CD14-positive monocyte (primary cell): ENCODE data around the gene GRM8. TPM values are rescaled to one million over a fixed set of nuclear protein-coding genes. Genes with fewer than 3 reads are reported as not detected.

Experiments
- DNase-seq, 3 donors: peaks; one replicate each; pipeline ENCODE4 v3.0.0-alpha.2; 2011 to 2022
- H2AFZ ChIP-seq: 2 replicates; pipeline ENCODE4 v1.6.0; 2012; ENCODE audit warnings: mild to moderate bottlenecking, low read depth, low read length, inconsistent platforms; ENCODE audit not compliant: insufficient read depth, poor library complexity, severe bottlenecking
- H3K27ac ChIP-seq, 2 donors: 1 replicate in 1 of 2; 2 replicates in 1 of 2; pipeline ENCODE4 v1.5.1; 2012 to 2013; ENCODE audit warnings: low read length in 2 of 2, control low read depth in 1 of 2, inconsistent platforms in 1 of 2, low read depth in 1 of 2, mild to moderate bottlenecking in 1 of 2
- H3K27me3 ChIP-seq, 2 donors: one replicate each; pipeline versions ENCODE4 v1.6.0 to v1.6.1; 2011 to 2013; ENCODE audit warnings: low read length in 2 of 2; ENCODE audit not compliant: control insufficient read depth in 2 of 2, insufficient read depth in 2 of 2
- H3K36me3 ChIP-seq, 2 donors: replicated peaks in 1 of 2; 1 replicate in 1 of 2; 2 replicates in 1 of 2; pipeline versions ENCODE4 v1.5.1 to v1.6.1; 2012 to 2013; ENCODE audit warnings: low read length in 2 of 2, control low read depth in 1 of 2, inconsistent platforms in 1 of 2, mild to moderate bottlenecking in 1 of 2; ENCODE audit not compliant: insufficient read depth in 2 of 2, control insufficient read depth in 1 of 2
- H3K4me1 ChIP-seq, 2 donors: 1 replicate in 1 of 2; 2 replicates in 1 of 2; pipeline versions ENCODE4 v1.5.1 to v1.6.1; 2012 to 2013; ENCODE audit warnings: low read length in 2 of 2, control low read depth in 1 of 2, inconsistent platforms in 1 of 2, mild to moderate bottlenecking in 1 of 2, moderate library complexity in 1 of 2; ENCODE audit not compliant: insufficient read depth in 2 of 2, control insufficient read depth in 1 of 2
- H3K4me2 ChIP-seq: replicated peaks from 2 replicates; pipeline ENCODE3; 2012; ENCODE audit warnings: low read length, moderate library complexity, mild to moderate bottlenecking; ENCODE audit not compliant: poor library complexity, severe bottlenecking; ENCODE audit errors: extremely low read depth
- H3K4me3 ChIP-seq, 3 experiments: fragments of 200-600 bp in 1 of 3; sonication (generic) in 1 of 3; replicated peaks in 1 of 3; 1 replicate in 2 of 3; 2 replicates in 1 of 3; pipeline ENCODE4 v1.5.1; 2011 to 2013; ENCODE audit warnings: low read length in 3 of 3, mild to moderate bottlenecking in 3 of 3, control low read depth in 2 of 3, low read depth in 2 of 3, inconsistent platforms in 1 of 3, moderate library complexity in 1 of 3
- H3K79me2 ChIP-seq: 2 replicates; pipeline ENCODE4 v1.6.0; 2012; ENCODE audit warnings: mild to moderate bottlenecking, control low read depth, inconsistent platforms, low read length, moderate library complexity; ENCODE audit not compliant: insufficient read depth
- H3K9ac ChIP-seq: 2 replicates; pipeline ENCODE4 v1.6.0; 2017; ENCODE audit warnings: low read length, mild to moderate bottlenecking; ENCODE audit not compliant: insufficient read depth, poor library complexity, severe bottlenecking
- H3K9me3 ChIP-seq, 2 donors: replicated peaks in 1 of 2; 1 replicate in 1 of 2; 2 replicates in 1 of 2; pipeline versions ENCODE4 v1.5.1 to v1.6.1; 2012 to 2013; ENCODE audit warnings: low read length in 2 of 2, control low read depth in 1 of 2; ENCODE audit not compliant: control insufficient read depth in 1 of 2, insufficient read depth in 1 of 2
- H4K20me1 ChIP-seq: 2 replicates; pipeline ENCODE4 v1.6.0; 2012; ENCODE audit warnings: mild to moderate bottlenecking, low read length, control low read depth, moderate library complexity; ENCODE audit not compliant: insufficient read depth
- H3K27ac Mint-ChIP-seq, 7 donors: one replicate each; pipeline ENCODE4 v1.8.0; 2020; ENCODE audit warnings: mild to moderate bottlenecking in 7 of 7, mixed read lengths in 7 of 7, moderate library complexity in 6 of 7, inconsistent platforms in 2 of 7
- H3K27me3 Mint-ChIP-seq, 3 donors: one replicate each; pipeline ENCODE4 v1.8.0; 2021 to 2022; ENCODE audit warnings: low read depth in 3 of 3, mild to moderate bottlenecking in 3 of 3, mixed read lengths in 3 of 3, moderate library complexity in 3 of 3, inconsistent platforms in 1 of 3
- H3K36me3 Mint-ChIP-seq, 2 donors: one replicate each; pipeline ENCODE4 v1.8.0; 2020; ENCODE audit warnings: mixed read lengths in 2 of 2, inconsistent platforms in 1 of 2, mild to moderate bottlenecking in 1 of 2
- H3K4me1 Mint-ChIP-seq: one replicate; pipeline ENCODE4 v1.8.0; 2020; ENCODE audit warnings: mild to moderate bottlenecking, mixed read lengths
- H3K4me3 Mint-ChIP-seq, 2 donors: one replicate each; pipeline ENCODE4 v1.8.0; 2020; ENCODE audit warnings: mild to moderate bottlenecking in 2 of 2, mixed read lengths in 2 of 2, moderate library complexity in 1 of 2
- H3K9me3 Mint-ChIP-seq, 7 donors: one replicate each; pipeline ENCODE4 v1.8.0; 2020 to 2022; ENCODE audit warnings: mixed read lengths in 7 of 7, mild to moderate bottlenecking in 6 of 7, moderate library complexity in 6 of 7, inconsistent platforms in 2 of 7
- CTCF ChIP-seq: fragments of 200-600 bp; IDR thresholded peaks from one replicate; pipeline ENCODE4 v1.8.0; 2022; ENCODE audit warnings: antibody characterized with exemption, mild to moderate bottlenecking
- WGBS: methylation state at CpG from one replicate; pipeline ENCODE4 v1.1.5; 2013; ENCODE audit warnings: missing lambda C conversion rate; ENCODE audit not compliant: insufficient coverage; 5-methylcytosine and 5-hydroxymethylcytosine counted together
- intact Hi-C, 2 donors: fragments of 100-400 bp; cut with micrococcal nuclease; formaldehyde crosslinking; loops; one replicate each; pipeline versions ENCODE4 v1.15.0 to v1.15.1; 2023
- polyA plus RNA-seq, 3 donors: library from polyadenylated mRNA; depleted of rRNA in 1 of 3; unstranded in 2 of 3; stranded (reverse) in 1 of 3; fragments of 300-500 nt in 2 of 3; fragments of >200 nt in 1 of 3; fragmentation: Illumina TruSeq in 2 of 3; gene quantifications; 1 replicate in 2 of 3; 2 replicates in 1 of 3; pipeline ENCODE4 v1.2.3, GENCODE V29; 2012 to 2021

The GRM8 gene
- polyA plus RNA-seq, 3 donors: not detected

- Histone ChIP-seq H3K36me3 (no peaks in the 10 kb centered on the region), H3K4me3 (no peak overlapping the region), H3K79me2 (no peaks in the 10 kb centered on the region), H3K9ac (no peak overlapping the region), H3K4me1 (no peaks in the 10 kb centered on the region), H3K4me2 (no peak overlapping the region), H2AFZ (no peak overlapping the region), H3K27me3 (no peaks in the 10 kb centered on the region), H3K27ac (no peak overlapping the region), H3K9me3 (no peaks in the 10 kb centered on the region), H4K20me1 (no peaks in the 10 kb centered on the region)
- no peak overlapping the region for H3K27ac Mint-ChIP-seq
- TF ChIP-seq CTCF: no peak
- peaks cover 0 to 2% (median 0%) of the 10 kb centered on the region in 3 donors for H3K27me3 Mint-ChIP-seq
- H3K4me3 Mint-ChIP-seq: no peak overlapping the region
- peaks cover 0 to 5% (median 0%) of the 10 kb centered on the region in 7 donors for H3K9me3 Mint-ChIP-seq
- intact Hi-C loops: no loop called here
- DNase-seq: no peak
- H3K36me3 Mint-ChIP-seq: no peaks in the 10 kb centered on the region
- no CpG with 5 or more reads among the region's 3 CpGs for WGBS
- no peaks in the 10 kb centered on the region for H3K4me1 Mint-ChIP-seq
Measured at GRCh38 chr7:126569402-126569801, 683.3 kb downstream of the GRM8 start.

- Mint-ChIP-seq H3K27ac (no peak overlapping the region), H3K27me3 (no peaks in the 10 kb centered on the region), H3K36me3 (no peaks in the 10 kb centered on the region), H3K4me1 (no peaks in the 10 kb centered on the region), H3K9me3 (peaks cover 0 to 5% (median 0%) of the 10 kb centered on the region in 7 donors), H3K4me3 (no peak overlapping the region)
- Histone ChIP-seq H2AFZ (no peak overlapping the region), H4K20me1 (no peaks in the 10 kb centered on the region), H3K27ac (no peak overlapping the region), H3K9ac (no peak overlapping the region), H3K9me3 (no peaks in the 10 kb centered on the region), H3K4me1 (no peaks in the 10 kb centered on the region), H3K79me2 (no peaks in the 10 kb centered on the region), H3K27me3 (no peaks in the 10 kb centered on the region), H3K36me3 (no peaks in the 10 kb centered on the region), H3K4me2 (no peak overlapping the region), H3K4me3 (no peak overlapping the region)
- intact Hi-C loops: no loop called here
- no peak for TF ChIP-seq CTCF
- DNase-seq: no peak
- WGBS: 100% methylated on average over 2 of the region's 4 CpGs
Measured at GRCh38 chr7:126557271-126557670, 695.5 kb downstream of the GRM8 start.
